ENCODE measurements around the gene RAB34.

RAB34 gene

DNA sequence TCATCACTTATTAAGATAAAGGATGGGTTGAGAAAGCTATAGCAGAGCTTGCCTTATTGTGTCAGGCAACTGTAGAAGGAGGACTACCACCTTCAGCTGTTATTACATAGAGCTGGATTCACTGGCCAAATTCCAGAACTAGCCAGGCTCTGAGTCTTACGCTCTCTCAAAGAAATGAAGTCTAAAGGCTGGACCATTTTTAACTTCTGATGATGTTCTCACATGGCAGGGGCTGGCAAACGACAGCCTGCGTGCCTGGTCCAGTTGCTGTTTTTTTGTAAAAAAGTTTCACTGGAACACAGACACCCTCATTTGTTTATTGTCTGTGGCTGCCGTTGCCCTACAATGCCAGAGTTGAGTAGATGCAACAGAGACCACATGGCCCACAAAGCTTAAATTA lies 47.4 kb upstream of the RAB34 start:
- Histone ChIP-seq H3K27ac (ENCODE audit: extremely low read depth, low read depth, low read length) (no peak overlapping the region), H3K9me3 (ENCODE audit: control insufficient read depth, insufficient read depth, low read depth, low read length) (no peaks in the 10 kb centered on the region), H3K36me3 (ENCODE audit: control insufficient read depth in 2 of 2, insufficient read depth in 1 of 2, low read length in 2 of 2) (peaks cover 17 to 44% of the 10 kb centered on the region in 2 experiments), H3K4me1 (ENCODE audit: control insufficient read depth, insufficient read depth, low read length) (no peaks in the 10 kb centered on the region; the same call in 1 of the 2 replicates), H3K4me3 (ENCODE audit: low read depth, low read length) (no peak overlapping the region)
- ChIA-PET CTCF (interaction anchor here (0.6 to 7.6 kb wide), 26 partner anchors 9 to 352 kb away, joined by 3 to 175 read pairs (median 14); partner anchors contain the start of genes DHRS13, FAM222B, FLOT2 and NEK8), POLR2A (interaction anchor here (1.5 to 2.2 kb wide), 3 partner anchors 38 to 77 kb away, joined by 4 to 21 read pairs (median 21); partner anchors contain the start of genes FAM222B, NEK8 and TLCD1)
- TF ChIP-seq ZNF549 (tag by site-specific recombination; IDR thresholded peaks at IDR 0.05) (no peak), KLF7 (tag by site-specific recombination; IDR thresholded peaks at IDR 0.05; ENCODE audit: borderline replicate concordance) (no peak), KLF10 (tag by site-specific recombination; IDR thresholded peaks at IDR 0.05) (no peak), ZFP3 (tag by site-specific recombination; IDR thresholded peaks at IDR 0.05; ENCODE audit: low read depth) (no peak), BCL11B (tag by site-specific recombination; IDR thresholded peaks at IDR 0.05; ENCODE audit: low read depth) (no peak), ZNF529 (tag by site-specific recombination; IDR thresholded peaks at IDR 0.05; ENCODE audit: insufficient replicate concordance) (no peak), EGR2 (tag by site-specific recombination; IDR thresholded peaks at IDR 0.05; ENCODE audit: low read depth) (no peak), ZNF791 (tag by site-specific recombination; IDR thresholded peaks at IDR 0.05) (no peak)
- TF ChIP-seq, protein P1, sequence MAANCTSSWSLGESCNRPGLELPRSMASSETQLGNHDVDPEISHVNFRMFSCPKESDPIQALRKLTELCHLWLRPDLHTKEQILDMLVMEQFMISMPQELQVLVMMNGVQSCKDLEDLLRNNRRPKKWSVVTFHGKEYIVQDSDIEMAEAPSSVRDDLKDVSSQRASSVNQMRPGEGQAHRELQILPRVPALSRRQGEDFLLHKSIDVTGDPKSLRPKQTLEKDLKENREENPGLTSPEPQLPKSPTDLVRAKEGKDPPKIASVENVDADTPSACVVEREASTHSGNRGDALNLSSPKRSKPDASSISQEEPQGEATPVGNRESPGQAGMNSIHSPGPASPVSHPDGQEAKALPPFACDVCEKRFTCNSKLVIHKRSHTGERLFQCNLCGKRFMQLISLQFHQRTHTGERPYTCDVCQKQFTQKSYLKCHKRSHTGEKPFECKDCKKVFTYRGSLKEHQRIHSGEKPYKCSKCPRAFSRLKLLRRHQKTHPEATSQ (tag by site-specific recombination; IDR thresholded peaks at IDR 0.05), result no peak
- TF ChIP-seq, protein P2, sequence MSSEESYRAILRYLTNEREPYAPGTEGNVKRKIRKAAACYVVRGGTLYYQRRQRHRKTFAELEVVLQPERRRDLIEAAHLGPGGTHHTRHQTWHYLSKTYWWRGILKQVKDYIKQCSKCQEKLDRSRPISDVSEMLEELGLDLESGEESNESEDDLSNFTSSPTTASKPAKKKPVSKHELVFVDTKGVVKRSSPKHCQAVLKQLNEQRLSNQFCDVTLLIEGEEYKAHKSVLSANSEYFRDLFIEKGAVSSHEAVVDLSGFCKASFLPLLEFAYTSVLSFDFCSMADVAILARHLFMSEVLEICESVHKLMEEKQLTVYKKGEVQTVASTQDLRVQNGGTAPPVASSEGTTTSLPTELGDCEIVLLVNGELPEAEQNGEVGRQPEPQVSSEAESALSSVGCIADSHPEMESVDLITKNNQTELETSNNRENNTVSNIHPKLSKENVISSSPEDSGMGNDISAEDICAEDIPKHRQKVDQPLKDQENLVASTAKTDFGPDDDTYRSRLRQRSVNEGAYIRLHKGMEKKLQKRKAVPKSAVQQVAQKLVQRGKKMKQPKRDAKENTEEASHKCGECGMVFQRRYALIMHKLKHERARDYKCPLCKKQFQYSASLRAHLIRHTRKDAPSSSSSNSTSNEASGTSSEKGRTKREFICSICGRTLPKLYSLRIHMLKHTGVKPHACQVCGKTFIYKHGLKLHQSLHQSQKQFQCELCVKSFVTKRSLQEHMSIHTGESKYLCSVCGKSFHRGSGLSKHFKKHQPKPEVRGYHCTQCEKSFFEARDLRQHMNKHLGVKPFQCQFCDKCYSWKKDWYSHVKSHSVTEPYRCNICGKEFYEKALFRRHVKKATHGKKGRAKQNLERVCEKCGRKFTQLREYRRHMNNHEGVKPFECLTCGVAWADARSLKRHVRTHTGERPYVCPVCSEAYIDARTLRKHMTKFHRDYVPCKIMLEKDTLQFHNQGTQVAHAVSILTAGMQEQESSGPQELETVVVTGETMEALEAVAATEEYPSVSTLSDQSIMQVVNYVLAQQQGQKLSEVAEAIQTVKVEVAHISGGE (tag by site-specific recombination; conservative IDR thresholded peaks at IDR 0.05; ENCODE audit: low read depth), result no peak
- TF ChIP-seq, protein P3, sequence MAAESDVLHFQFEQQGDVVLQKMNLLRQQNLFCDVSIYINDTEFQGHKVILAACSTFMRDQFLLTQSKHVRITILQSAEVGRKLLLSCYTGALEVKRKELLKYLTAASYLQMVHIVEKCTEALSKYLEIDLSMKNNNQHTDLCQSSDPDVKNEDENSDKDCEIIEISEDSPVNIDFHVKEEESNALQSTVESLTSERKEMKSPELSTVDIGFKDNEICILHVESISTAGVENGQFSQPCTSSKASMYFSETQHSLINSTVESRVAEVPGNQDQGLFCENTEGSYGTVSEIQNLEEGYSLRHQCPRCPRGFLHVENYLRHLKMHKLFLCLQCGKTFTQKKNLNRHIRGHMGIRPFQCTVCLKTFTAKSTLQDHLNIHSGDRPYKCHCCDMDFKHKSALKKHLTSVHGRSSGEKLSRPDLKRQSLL (tag by site-specific recombination; IDR thresholded peaks at IDR 0.05), result no peak

DNA sequence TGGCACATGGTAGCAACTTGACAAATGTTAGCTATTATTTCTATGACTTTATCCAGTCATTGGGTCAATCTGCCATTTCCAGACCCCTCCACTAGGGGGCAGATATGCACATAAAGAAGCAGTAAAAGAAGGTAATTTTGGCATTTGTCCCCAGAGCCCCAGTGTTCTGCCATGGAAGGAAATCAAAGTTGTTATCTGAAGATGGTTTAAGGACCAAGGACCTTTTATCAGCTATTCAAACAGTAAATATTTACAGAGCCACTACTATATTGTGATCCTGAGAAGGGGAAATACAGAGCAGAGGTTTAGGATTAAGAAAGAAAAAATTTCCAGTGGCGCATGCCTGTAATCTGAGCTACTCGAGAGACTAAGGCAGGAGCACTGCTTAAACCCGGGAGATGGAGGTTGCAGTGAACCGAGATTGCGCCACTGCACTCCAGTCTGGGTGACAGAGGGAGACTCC lies 46.2 kb upstream of the RAB34 start:
- CTCF ChIA-PET, result interaction anchor here (0.5 to 7.6 kb wide), 61 partner anchors 10 to 1225 kb away, joined by 3 to 175 read pairs (median 6); partner anchors contain the start of genes DHRS13, FAM222B, FLOT2 and NEK8
- TF ChIP-seq ZNF391 (tag by site-specific recombination; IDR thresholded peaks at IDR 0.05; ENCODE audit: borderline replicate concordance, low read depth) (peak; percentile 21; the same call in 1 of the 2 replicates), ZEB2 (tag by site-specific recombination; IDR thresholded peaks at IDR 0.05) (0 out of 2 replicates have a peak, but pooled peaks have one; percentile 23), ZNF660 (tag by site-specific recombination; IDR thresholded peaks at IDR 0.05) (peak; percentile 92), ZNF2 (tag by site-specific recombination; IDR thresholded peaks at IDR 0.05) (0 out of 2 replicates have a peak, but pooled peaks have one; percentile 41), ZBTB44 (tag by site-specific recombination; IDR thresholded peaks at IDR 0.05) (peak; percentile 24; the same call in 1 of the 2 replicates), ZNF324 (tag by site-specific recombination; IDR thresholded peaks at IDR 0.05) (no peak), OSR2 (tag by site-specific recombination; IDR thresholded peaks at IDR 0.05) (no peak), KLF10 (tag by site-specific recombination; IDR thresholded peaks at IDR 0.05) (peak; percentile 56), ZNF654 (tag by site-specific recombination; IDR thresholded peaks at IDR 0.05; ENCODE audit: low read depth) (peak; percentile 65), ZNF266 (tag by site-specific recombination; IDR thresholded peaks at IDR 0.05; ENCODE audit: low read depth) (no peak), ZNF561 (tag by site-specific recombination; IDR thresholded peaks at IDR 0.05; ENCODE audit: borderline replicate concordance) (0 out of 2 replicates have a peak, but pooled peaks have one; percentile 31), ZNF600 (tag by site-specific recombination; IDR thresholded peaks at IDR 0.05) (peak; percentile 91)
- TF ChIP-seq, protein P4, sequence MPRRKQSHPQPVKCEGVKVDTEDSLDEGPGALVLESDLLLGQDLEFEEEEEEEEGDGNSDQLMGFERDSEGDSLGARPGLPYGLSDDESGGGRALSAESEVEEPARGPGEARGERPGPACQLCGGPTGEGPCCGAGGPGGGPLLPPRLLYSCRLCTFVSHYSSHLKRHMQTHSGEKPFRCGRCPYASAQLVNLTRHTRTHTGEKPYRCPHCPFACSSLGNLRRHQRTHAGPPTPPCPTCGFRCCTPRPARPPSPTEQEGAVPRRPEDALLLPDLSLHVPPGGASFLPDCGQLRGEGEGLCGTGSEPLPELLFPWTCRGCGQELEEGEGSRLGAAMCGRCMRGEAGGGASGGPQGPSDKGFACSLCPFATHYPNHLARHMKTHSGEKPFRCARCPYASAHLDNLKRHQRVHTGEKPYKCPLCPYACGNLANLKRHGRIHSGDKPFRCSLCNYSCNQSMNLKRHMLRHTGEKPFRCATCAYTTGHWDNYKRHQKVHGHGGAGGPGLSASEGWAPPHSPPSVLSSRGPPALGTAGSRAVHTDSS (tag by site-specific recombination; IDR thresholded peaks at IDR 0.05), result no peak
- TF ChIP-seq, protein P1 (tag by site-specific recombination; IDR thresholded peaks at IDR 0.05), result no peak

More for the DNA sequence above, 46.2 kb upstream of the RAB34 start:
- H3K27ac ChIP-seq (ENCODE audit: extremely low read depth, low read depth, low read length), result no peak overlapping the region
- H3K4me3 ChIP-seq (ENCODE audit: low read depth, low read length), result no peak overlapping the region
- H3K36me3 ChIP-seq (ENCODE audit: control insufficient read depth in 2 of 2, insufficient read depth in 1 of 2, low read length in 2 of 2), result peaks cover 17 to 56% of the 10 kb centered on the region in 2 experiments
- POLR2A ChIA-PET, result interaction anchor here (0.6 to 2.2 kb wide), 15 partner anchors 9 to 834 kb away, joined by 3 to 21 read pairs (median 4); partner anchors contain the start of genes FAM222B, NEK8, RPL23A and TLCD1
- H3K9me3 ChIP-seq (ENCODE audit: control insufficient read depth, insufficient read depth, low read depth, low read length), result no peaks in the 10 kb centered on the region
- H3K4me1 ChIP-seq (ENCODE audit: control insufficient read depth, insufficient read depth, low read length), result no peaks in the 10 kb centered on the region; the same call in 1 of the 2 replicates

Data from HEK293 (cell line).